Lower leg skin (tissue), 3 donors: ENCODE measurements around the gene MAN1A2.

Experiments used
- CTCF ChIP-seq, 3 donors: fragments of 450-650 bp; IDR thresholded peaks; one replicate each; pipeline ENCODE4 v1.5.1; 2016; ENCODE audit warnings: antibody characterized with exemption in 3 of 3, mild to moderate bottlenecking in 3 of 3, moderate library complexity in 2 of 3
- POLR2A ChIP-seq, 2 donors: fragments of 450-650 bp; IDR thresholded peaks; one replicate each; pipeline ENCODE4 v1.6.1; 2016 to 2017; ENCODE audit warnings: antibody characterized with exemption in 2 of 2, mild to moderate bottlenecking in 1 of 2, moderate library complexity in 1 of 2

- TF ChIP-seq CTCF (IDR thresholded peaks at IDR 0.05) (no peak), POLR2A (IDR thresholded peaks at IDR 0.05) (no peak)
Measured at GRCh38 chr1:117370509-117370908, 3.3 kb downstream of the MAN1A2 start.
